ENCODE measurements around the gene PSMB11.
A peak's percentile ranks its signal among the peaks of the same experiment; 100 is the strongest.

Gene PSMB11

DNA sequence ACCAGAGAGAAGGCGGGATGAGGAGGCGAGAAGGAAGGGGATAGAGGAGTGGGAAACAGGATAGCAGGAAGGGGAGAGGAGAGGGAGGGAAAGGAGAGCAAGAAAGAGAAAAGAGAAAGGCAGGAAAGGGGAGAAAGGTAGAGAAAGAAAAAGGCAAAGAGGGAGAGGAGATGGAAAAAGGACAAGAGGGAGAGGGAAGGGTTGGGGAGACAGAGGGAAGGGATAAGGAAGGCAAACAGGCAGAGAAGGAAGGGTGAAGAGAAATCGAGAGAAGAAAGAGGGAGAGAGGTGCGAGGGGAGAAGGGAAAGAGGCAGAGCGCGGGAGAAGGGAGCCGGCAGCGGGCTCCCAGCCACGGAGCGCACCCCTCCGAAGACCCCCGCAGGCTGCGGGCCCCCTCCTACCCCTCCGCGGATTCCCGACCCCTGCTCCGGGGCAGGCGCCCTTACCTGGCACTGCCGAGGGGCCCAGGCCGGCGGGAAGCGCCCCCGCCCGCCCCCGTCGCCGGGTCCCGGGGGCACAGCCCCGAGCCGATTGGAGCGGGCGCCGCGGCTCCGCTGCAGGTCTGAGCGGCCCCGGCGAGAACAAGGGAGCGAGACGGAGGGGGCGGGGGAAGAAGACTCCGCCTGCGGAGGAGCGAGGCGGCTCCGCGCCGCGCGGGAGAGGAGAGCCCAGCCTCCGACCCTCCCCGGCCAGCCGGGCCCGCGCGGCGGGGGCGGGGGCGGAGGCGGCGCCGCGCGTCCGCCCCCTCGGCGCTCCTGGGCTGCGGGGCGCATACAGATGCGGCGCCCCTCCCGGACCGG is 15.1 kb downstream of the PSMB11 start, which contains the start of gene CDH24:
CDH24 (minus strand) TSS at position 565 of the 801 bp plus-strand sequence. CDS start 1,787 bp downstream, outside the sequence.
- no peaks in the 10 kb centered on the region for H3K9me3 ChIP-seq (ENCODE audit: insufficient read depth, low read depth, low read length)
- peaks cover 6% of the 10 kb centered on the region; the same call in 1 of the 2 replicates for H3K27me3 ChIP-seq (ENCODE audit: insufficient read depth, low read length)
- peak within 1 kb of the TSS; percentile 82 for H3K9ac ChIP-seq (ENCODE audit: low read depth, low read length)
- peak within 1 kb of the TSS; percentile 63 for H3K27ac ChIP-seq (ENCODE audit: low read length)
- H3K4me1 ChIP-seq (ENCODE audit: insufficient read depth, low read length) = 0 out of 2 replicates have a peak, but pooled peaks cover 3% of the 10 kb centered on the region
- peak within 1 kb of the TSS; percentile 85 for H3K4me3 ChIP-seq (ENCODE audit: low read length)
- peaks cover 48% of the 10 kb centered on the region for H3K36me3 ChIP-seq (ENCODE audit: insufficient read depth, low read depth, low read length)

DNA sequence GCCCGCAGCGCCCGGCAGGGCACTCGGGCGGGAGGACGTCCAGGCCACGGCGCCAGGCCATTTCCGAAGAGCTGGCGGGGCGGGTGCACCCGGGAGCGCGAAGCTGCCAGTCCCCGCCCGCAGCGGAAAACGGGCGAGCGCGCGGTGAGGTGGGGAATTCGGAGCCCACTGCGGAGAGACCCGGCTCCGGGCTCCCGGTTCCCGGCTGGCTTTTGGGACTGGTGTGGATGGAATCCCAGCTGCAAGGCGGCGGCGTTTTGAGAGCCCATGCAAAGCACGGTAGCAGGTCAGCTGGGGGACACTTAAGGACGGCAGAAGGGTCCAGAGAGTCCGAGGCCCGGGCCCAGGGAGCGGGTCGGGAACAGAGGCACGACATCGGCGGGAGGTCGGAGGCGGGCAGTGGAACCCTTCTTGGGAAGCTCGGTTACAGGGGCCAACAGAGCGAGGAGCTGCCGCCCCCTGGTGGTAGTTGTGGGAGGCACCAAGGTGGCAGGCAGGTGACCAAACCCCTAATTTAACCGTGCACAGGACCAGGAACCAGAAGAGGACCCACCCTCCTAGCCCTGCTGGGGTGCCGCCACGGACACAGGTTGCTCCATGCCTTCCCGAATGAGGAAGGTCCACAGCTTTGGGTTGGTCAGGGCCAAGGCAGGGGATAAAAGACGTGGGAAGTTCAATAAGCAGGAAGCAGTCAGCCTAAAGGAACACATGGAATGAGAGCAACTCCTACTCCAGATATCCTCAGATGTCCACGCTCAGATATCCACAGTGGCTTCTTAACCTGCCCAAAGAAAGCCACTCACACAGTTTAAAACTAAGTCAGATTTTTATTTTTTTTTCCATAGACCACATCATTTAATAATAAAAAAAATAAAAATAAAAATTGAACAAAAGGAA is 16.0 kb downstream of the PSMB11 start:
- Histone ChIP-seq H3K27me3 (ENCODE audit: insufficient read depth, low read length) (peaks cover 6% of the 10 kb centered on the region; the same call in 1 of the 2 replicates), H3K36me3 (ENCODE audit: insufficient read depth, low read depth, low read length) (peaks cover 54% of the 10 kb centered on the region), H3K4me3 (ENCODE audit: low read length) (peak overlapping the region; percentile 85), H3K9me3 (ENCODE audit: insufficient read depth, low read depth, low read length) (no peaks in the 10 kb centered on the region), H3K4me1 (ENCODE audit: insufficient read depth, low read length) (peaks cover 3% of the 10 kb centered on the region; the same call in 1 of the 2 replicates), H3K9ac (ENCODE audit: low read depth, low read length) (peak overlapping the region; percentile 82), H3K27ac (ENCODE audit: low read length) (peak overlapping the region; percentile 63)

DNA sequence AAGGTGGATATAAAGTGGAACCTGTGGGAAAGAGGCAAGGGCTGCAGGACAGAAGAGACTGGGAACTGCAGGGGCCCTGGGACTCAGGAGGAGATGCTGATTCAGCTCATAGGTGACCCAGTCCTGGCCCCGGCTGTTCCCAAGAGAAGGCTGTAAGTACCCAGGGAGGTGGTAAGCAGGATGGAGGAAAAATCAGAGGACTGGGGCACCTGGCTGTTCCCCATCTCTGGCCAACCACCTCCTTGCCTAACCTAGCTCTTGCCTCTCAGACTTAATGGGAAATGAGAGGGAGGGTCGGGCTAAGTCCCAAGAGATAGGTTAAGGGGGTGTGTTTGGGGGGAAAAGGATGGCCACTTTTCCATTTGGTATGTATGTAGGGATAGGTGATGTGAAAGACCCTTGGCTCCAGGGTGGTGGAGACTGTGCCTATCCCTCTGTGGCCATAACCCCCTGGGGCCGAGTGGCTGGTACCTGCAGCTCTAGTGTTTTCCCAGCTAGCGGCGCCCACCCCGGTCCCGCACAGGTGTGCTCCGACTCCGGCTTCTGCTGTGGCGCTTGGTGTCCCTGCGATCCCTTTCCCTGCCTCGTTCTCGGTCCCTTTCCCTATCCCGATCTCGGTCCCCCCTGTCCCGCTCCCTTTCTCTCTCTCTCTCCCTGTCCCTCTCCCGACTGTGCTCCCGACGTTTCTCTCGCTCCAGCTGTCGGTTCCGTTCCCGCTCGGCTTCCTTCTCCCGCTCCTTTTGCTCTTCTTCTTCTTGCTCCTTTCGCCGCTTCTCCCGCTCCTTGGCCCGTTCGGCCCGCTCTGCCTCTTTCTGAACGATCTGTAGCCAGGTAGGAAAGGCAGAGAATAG is 16.9 kb downstream of the PSMB11 start:
- no peak overlapping the region for H3K27ac ChIP-seq (ENCODE audit: low read length)
- H3K27me3 ChIP-seq (ENCODE audit: insufficient read depth, low read length) = peaks cover 6% of the 10 kb centered on the region; the same call in 1 of the 2 replicates
- no peak overlapping the region for H3K9ac ChIP-seq (ENCODE audit: low read depth, low read length)
- no peaks in the 10 kb centered on the region for H3K9me3 ChIP-seq (ENCODE audit: insufficient read depth, low read depth, low read length)
- peaks cover 3% of the 10 kb centered on the region; the same call in 1 of the 2 replicates for H3K4me1 ChIP-seq (ENCODE audit: insufficient read depth, low read length)
- no peak overlapping the region for H3K4me3 ChIP-seq (ENCODE audit: low read length)
- peaks cover 54% of the 10 kb centered on the region for H3K36me3 ChIP-seq (ENCODE audit: insufficient read depth, low read depth, low read length)

DNA sequence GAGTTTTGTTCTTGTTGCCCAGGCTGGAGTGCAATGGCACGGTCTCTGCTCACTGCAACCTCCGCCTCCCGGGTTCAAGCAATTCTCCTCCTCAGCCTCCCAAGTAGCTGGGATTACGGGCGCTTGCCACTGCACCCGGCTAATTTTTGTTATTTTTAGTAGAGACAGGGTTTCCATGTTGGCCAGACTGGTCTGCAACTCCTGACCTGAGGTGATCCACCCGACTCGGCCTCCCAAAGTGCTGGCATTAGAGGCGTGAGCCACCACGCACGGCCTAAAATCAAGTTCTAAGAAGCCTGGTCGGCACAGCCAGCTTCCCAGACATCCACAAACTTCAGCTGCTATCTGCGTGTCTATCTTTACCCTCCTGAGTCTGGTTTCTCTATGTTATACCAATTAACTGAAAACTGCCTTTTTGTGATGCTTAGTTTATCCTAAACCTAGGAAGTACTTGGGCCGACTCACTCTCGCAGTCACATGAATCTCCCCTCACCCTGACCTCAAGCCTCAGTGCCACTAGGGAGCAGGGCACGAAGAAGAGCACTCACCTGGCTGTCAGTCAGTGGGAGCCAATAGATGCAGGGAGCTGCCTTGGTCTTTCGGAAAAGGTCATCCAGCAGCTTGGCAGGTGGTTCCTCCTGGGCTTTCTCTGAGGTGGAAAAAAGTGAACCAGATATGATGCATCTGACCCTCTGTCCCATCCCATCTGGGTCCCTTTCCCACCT is 18.7 kb downstream of the PSMB11 start:
- Histone ChIP-seq H3K4me3 (ENCODE audit: low read length) (no peak overlapping the region), H3K27ac (ENCODE audit: low read length) (no peak overlapping the region), H3K27me3 (ENCODE audit: insufficient read depth, low read length) (peaks cover 6% of the 10 kb centered on the region; the same call in 1 of the 2 replicates), H3K36me3 (ENCODE audit: insufficient read depth, low read depth, low read length) (peaks cover 68% of the 10 kb centered on the region), H3K4me1 (ENCODE audit: insufficient read depth, low read length) (peaks cover 3% of the 10 kb centered on the region; the same call in 1 of the 2 replicates), H3K9ac (ENCODE audit: low read depth, low read length) (no peak overlapping the region), H3K9me3 (ENCODE audit: insufficient read depth, low read depth, low read length) (no peaks in the 10 kb centered on the region)

DNA sequence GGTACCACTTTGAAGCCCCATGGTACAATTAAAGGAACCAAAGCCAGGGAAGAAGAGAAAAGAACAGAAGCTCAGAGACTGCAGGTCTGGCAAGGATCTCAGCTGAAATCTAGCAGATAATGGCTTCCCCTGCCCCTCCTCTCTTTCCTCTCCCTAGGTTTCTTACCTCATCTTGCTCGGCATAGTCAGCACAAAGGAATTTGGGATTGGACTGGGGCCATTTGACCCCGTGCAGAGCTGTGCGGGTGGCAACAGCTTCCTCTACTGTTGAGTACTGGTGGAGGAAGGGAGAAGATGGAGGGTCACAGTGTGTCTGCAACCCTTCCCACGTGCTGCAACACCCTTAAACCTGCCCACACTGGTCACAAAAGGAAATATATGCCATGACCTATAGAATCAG is 20.0 kb downstream of the PSMB11 start:
- no peak overlapping the region for H3K4me3 ChIP-seq (ENCODE audit: low read length)
- H3K4me1 ChIP-seq (ENCODE audit: insufficient read depth, low read length) = no peaks in the 10 kb centered on the region; the same call in 1 of the 2 replicates
- H3K9ac ChIP-seq (ENCODE audit: low read depth, low read length) = no peak overlapping the region
- H3K36me3 ChIP-seq (ENCODE audit: insufficient read depth, low read depth, low read length) = peaks cover 81% of the 10 kb centered on the region
- H3K9me3 ChIP-seq (ENCODE audit: insufficient read depth, low read depth, low read length) = no peaks in the 10 kb centered on the region
- peaks cover 2% of the 10 kb centered on the region; the same call in 1 of the 2 replicates for H3K27me3 ChIP-seq (ENCODE audit: insufficient read depth, low read length)
- no peak overlapping the region for H3K27ac ChIP-seq (ENCODE audit: low read length)

DNA sequence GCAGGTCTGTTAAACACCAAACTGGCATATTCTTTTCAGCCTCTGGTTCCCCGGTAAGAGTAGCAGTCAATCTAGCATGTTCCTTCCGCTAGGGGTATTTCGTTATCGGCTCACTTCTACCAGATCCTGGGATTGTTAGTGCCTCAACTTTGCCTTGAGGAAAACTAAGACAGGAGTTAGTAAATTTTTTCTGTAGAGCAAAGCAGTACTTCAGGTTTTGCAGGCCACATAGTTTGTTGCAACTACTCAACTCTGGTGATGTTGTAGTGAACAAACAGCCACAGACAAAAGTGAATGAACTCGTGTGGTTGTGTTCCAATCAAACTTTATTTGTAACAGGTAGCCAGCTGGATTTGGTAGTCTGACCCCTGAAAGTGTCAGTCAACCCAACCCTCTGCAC is 21.6 kb downstream of the PSMB11 start:
- Histone ChIP-seq H3K4me3 (ENCODE audit: low read length) (no peak overlapping the region), H3K36me3 (ENCODE audit: insufficient read depth, low read depth, low read length) (peaks cover 96% of the 10 kb centered on the region), H3K4me1 (ENCODE audit: insufficient read depth, low read length) (peaks cover 7% of the 10 kb centered on the region), H3K9ac (ENCODE audit: low read depth, low read length) (no peak overlapping the region), H3K27ac (ENCODE audit: low read length) (no peak overlapping the region), H3K27me3 (ENCODE audit: insufficient read depth, low read length) (no peaks in the 10 kb centered on the region), H3K9me3 (ENCODE audit: insufficient read depth, low read depth, low read length) (no peaks in the 10 kb centered on the region)

DNA sequence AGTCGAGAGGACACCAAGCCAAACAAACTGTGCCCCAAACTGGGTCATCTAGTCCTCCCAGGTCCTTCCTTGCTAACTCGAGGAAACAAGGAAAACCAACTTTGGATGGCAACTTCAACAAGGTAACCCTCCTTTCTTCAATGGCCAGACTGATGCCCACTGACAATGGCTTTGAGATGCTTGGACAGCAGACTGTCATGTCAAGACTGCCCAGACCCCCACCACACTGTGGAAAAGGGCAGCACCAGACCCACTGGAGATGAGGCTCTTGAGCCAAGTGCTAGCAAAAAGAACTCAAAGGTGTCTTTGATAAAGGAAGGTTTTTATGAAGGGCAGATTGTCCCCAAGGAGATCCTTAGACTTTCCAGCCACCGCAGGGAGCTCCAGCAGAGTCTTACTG is 24.4 kb downstream of the PSMB11 start:
- Histone ChIP-seq H3K36me3 (ENCODE audit: insufficient read depth, low read depth, low read length) (peaks cover 82% of the 10 kb centered on the region), H3K4me3 (ENCODE audit: low read length) (no peak overlapping the region), H3K27ac (ENCODE audit: low read length) (no peak overlapping the region)

DNA sequence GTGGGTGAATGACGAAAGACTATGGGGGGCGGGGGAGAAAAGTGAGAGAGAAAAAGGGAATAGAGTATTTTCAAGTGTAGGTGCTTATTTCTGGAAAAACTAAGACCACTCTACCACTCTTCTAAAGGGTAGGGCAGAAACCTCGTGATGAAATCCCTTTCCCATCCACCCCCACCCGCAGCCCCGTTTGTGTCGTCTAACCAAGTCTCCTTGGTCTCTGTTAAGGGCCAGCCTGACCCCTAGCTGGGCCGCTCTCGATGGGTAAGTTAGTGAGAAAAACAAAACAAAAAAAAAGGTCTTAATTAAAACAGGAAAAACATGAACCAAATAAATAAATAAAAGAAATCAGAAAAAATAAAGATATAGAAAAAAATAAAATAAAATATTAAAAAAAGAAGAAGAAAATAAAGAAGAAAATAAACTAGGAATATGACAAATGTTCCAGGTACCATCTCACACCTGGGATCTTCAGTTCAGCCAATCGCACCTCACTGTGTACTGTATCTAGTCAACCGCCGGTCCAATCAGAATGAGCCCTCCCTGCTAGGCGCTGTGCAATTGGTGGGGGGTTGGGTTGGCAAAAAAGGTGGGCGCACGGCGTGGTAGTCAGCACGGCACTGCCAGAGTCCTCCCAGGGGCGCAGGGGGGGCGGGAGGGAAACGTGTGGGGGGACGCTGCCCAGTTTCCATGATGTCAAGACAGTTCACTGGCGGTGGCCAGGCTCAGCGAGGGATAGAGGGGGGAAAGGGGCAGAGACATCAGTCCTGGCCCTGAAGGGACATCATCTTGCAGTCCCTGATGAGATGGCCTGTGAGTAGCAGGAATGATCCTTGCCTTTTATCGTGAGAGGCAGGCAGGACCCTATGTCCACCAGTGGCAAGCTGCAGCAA is 25.1 kb downstream of the PSMB11 start:
- H3K27ac ChIP-seq (ENCODE audit: low read length) = no peak overlapping the region
- H3K27me3 ChIP-seq (ENCODE audit: insufficient read depth, low read length) = no peaks in the 10 kb centered on the region
- H3K36me3 ChIP-seq (ENCODE audit: insufficient read depth, low read depth, low read length) = peaks cover 77% of the 10 kb centered on the region
- no peaks in the 10 kb centered on the region for H3K9me3 ChIP-seq (ENCODE audit: insufficient read depth, low read depth, low read length)
- no peak overlapping the region for H3K9ac ChIP-seq (ENCODE audit: low read depth, low read length)
- peaks cover 23% of the 10 kb centered on the region for H3K4me1 ChIP-seq (ENCODE audit: insufficient read depth, low read length)
- no peak overlapping the region for H3K4me3 ChIP-seq (ENCODE audit: low read length)

More for the DNA sequence above, 24.4 kb downstream of the PSMB11 start:
- peaks cover 19% of the 10 kb centered on the region for H3K4me1 ChIP-seq (ENCODE audit: insufficient read depth, low read length)
- no peak overlapping the region for H3K9ac ChIP-seq (ENCODE audit: low read depth, low read length)
- no peaks in the 10 kb centered on the region for H3K9me3 ChIP-seq (ENCODE audit: insufficient read depth, low read depth, low read length)
- H3K27me3 ChIP-seq (ENCODE audit: insufficient read depth, low read length) = no peaks in the 10 kb centered on the region

DNA sequence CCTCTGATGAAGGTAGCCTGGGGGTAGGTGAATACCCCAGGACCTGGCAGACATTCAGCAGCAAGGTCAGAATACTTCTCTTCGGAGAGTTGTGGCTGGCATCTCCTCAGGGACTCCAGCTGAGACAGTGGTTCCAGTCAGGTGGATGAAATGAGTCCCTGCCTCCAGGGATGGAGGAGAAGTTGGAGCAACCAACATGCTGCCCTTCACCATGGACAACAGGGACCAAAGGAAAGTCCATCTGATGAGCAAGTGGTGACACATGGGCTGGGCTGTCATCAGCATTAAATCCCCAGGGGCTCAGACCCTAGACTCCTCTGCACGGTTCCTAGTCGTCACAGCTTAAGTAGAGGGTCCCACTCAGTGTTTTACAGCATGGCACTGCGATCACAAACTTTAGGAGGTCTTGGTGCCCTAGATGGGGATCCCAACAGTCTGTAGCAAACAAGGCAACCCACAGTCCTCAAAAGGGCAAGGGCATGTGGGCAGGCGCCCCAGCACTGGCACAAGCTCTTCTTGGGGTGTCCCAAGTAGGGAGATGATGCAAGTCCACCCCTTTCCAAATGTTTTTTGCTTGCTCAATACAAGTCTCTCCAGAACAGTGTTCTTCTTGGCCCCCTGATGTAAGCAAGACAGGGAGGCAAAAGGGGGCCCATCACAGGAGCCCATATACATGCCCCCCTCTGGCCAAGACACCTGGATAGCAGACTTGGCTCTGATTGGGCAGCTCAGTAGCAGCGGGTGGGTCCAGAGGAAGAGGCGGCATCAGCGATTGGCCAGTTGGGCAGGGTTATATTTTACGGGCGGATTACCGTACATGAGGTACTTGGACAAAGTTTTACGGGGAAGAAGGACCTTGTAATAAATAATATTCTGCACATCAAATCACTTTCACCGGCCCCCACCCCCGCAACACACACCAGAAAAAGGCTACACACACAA is 26.1 kb downstream of the PSMB11 start:
- Histone ChIP-seq H3K9me3 (ENCODE audit: insufficient read depth, low read depth, low read length) (no peaks in the 10 kb centered on the region), H3K27me3 (ENCODE audit: insufficient read depth, low read length) (no peaks in the 10 kb centered on the region), H3K4me1 (ENCODE audit: insufficient read depth, low read length) (peaks cover 33% of the 10 kb centered on the region), H3K27ac (ENCODE audit: low read length) (no peak overlapping the region), H3K4me3 (ENCODE audit: low read length) (peak overlapping the region; percentile 45), H3K36me3 (ENCODE audit: insufficient read depth, low read depth, low read length) (peaks cover 77% of the 10 kb centered on the region), H3K9ac (ENCODE audit: low read depth, low read length) (peak overlapping the region; percentile 47; the same call in 1 of the 2 replicates)

All from iPS-20b (cell line).